Glomerular visceral epithelial cell (primary cell): ENCODE results near the gene INHA.
A peak's percentile ranks its signal among the peaks of the same experiment; 100 is the strongest.

Source experiments
- DNase-seq: peaks from one replicate; pipeline ENCODE4 v3.0.0-alpha.2; 2016; ENCODE audit errors: extremely low spot score

The INHA gene

DNA sequence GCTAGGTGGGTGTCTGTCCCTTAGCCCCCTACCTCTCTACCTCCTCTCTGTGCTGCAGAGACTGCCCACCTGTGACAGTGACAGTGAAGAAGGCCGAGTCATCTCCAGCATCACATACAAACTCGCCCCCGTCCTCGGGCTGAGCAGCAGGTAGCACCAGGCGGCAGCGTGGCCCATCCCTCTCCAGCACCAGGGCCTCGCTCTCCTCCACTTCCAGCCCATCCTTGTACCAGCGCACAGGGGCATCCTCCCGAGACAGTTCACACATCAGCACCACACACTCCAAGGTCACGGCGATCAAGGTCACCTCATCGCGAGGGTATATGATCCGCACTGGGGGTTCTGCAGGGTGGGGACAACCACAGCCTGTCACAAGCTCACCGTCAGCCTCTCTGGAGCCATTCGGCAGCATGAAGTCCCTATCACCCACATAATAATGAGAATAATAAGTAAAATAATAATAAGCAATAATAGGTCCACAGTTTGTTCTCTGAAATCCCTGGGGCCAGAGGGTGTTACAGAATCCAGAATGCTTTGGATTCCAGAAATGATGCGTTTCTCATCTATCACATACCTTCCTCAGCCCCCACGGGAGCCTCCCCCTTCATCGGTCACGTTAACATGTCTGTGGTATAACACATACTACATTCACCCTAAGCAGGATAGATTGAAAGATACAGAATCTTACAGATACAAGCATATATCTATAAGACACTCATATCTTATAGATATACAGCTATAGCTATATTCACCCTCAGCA is 12.8 kb upstream of the INHA start:
- DNase-seq, result no peak

DNA sequence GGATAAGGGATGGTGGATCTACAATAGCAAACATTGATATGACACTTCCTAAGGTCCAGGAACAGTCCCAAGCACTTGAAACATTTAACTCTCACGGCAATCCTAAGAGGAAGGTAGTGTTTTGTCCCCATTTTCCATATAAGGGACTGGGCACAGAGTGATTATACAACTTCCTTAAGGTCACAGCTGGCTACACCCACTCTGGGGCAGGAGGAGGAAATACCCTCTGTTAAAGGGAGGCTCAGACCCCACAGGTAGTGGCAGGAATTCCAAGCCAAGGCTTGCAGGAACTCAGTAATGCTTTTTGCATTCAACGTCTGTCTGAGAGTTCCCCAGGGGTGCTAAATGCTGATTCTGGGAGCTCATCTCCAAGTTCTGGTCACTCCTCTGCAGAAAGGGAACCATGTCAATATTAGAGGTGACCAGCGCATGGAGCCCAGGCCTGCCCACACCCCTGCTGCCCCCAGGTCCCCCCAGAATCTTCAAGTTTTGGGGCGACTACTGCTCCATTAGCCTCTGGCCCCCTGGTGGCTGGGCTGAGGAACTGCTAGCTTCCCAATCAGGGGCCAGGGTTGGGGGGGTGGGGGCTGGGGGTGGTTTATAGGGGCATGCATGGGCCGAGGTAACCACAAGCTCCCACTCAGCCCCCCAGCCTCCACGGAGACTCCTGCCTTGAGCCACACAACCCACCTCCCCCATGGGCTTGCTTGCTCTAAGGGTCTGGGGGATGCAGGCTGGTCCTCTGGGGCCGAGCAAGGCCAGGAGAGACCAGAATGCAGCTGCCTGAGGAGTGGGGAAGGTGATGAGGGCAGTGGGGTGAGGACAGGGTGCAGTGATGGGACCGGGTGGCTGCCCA is 11.8 kb upstream of the INHA start:
- DNase-seq, result peak; percentile 45

DNA sequence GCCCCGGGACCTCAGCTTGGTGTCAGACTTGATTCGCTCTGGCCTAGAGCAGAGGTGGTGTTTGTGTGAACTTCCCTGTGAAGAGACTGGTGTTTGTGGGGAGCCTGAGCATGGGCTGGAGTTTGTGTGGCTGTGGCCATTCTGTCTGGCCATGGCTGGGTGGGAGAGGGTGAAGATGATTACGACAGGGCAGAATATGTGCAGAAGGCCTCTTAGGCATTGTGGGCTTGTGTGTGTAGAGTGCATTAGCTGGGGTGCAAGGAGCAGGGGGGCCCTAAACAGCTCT is 11.3 kb upstream of the INHA start:
- no peak for DNase-seq

DNA sequence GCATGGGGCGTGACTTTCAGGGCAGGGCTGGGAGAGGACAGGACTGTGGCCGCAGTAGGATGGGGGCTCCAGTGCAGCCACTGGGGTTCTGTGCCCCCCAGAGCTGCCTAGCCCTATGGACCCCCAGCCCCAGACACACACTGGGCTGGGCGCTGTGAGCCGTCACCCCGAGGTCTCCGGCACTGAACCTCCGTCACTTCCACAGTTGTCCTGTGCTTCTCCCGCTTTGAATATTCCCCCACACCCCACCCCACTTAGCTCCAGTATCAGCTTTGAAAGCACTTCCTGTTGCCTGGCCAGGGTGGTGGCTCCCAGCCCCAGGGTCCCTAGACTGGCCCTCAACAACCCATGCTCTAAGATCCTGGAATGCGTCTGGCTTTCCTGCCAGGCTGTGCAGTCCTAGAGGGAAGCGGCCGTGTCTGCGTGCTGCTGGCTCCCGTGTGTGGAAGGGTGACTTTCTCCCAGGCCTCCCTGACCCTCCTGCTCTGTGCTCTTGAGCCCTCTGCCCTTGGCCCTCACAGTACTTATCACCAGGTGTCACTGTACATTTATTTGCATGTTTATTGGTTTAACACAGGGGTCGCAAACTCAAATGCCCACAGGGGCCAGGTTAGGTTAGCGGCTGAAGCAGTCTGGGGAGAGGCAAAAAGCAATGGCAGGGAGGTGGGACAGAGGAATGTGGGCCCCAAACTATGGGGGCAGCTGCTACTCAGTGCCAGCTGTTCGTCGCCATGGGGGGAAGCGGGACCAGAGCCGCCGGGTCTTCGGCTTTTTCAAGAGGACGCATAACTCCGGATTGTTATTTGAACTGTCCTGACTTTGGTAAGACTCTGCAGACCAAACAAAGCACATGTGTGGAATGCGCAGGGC is 10.7 kb upstream of the INHA start:
- no peak for DNase-seq

DNA sequence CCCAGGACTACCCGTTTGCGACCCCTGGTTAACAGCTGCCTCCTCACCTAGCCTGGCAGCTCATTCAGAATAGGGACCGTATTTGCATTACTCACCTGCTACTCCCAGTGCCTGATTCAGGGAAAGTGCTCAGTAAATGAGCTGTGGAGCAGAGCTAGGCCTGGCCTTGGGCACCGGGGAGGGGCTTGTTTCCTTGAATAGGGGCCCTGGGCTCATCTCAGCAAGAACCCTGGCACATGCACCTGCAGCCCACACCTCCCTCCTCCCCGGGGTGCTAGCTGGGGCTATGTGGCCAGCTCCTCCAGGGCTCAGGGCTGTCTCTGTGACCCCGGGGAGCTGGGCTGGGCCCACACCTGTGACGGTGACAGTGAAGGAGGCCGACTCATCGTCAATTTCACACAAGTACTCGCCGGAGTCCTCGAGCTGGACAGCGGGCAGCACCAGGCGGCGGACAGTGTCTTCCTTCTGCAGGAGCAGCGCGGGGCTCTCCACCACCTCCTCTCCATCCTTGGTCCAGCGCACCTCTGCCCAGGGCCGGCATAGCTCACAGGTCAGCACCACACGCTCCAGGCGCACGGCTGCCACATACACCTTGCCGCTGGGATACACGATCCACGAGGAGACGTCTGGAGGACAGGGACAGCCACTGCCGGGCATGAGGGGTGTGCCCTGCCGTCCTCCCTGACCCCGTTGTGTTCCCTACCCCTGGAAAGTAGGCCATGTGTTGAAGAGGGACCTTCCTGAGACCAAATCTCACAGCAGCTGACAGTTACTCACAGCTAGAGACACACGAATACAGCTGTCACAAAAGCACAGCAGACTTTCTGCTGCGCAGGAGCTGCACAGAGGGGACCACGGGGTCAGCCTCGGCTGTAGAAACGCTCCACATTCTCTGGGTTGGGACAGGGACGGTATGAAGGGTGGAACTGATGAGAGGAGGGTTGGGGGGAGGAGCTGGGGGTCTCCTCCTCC is 9.8 kb upstream of the INHA start:
- no peak for DNase-seq

DNA sequence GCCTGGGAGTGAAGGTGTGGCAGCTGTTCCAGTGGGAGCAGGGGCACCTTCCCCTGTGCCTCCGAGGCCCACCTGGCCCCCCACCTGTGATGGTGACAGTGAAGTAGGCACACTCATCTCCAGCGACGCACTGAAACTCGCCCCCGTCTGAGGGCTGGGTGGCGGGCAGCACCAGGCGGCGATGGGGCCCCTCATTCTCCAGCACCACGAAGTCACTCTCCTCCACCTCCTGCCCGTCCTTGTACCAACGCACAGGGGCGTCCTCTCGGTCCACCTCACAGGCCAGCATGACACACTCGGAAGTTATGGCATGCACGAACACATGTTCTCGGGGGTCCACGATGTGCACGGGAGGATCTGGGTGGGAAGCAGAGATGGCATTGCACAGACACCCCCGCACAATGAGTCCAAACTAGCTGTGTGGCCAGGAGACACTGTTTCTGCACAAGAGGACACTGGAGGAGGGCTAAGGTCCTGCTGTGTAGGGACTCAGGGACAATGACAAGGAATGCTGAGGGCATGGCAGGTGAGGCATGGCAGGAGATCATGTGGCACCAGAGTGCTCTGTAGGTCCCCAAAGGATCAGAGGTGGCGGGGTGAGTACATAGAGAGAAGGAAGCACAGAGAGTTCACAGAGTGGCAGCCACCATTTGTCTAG is 8.7 kb upstream of the INHA start:
- no peak for DNase-seq

DNA sequence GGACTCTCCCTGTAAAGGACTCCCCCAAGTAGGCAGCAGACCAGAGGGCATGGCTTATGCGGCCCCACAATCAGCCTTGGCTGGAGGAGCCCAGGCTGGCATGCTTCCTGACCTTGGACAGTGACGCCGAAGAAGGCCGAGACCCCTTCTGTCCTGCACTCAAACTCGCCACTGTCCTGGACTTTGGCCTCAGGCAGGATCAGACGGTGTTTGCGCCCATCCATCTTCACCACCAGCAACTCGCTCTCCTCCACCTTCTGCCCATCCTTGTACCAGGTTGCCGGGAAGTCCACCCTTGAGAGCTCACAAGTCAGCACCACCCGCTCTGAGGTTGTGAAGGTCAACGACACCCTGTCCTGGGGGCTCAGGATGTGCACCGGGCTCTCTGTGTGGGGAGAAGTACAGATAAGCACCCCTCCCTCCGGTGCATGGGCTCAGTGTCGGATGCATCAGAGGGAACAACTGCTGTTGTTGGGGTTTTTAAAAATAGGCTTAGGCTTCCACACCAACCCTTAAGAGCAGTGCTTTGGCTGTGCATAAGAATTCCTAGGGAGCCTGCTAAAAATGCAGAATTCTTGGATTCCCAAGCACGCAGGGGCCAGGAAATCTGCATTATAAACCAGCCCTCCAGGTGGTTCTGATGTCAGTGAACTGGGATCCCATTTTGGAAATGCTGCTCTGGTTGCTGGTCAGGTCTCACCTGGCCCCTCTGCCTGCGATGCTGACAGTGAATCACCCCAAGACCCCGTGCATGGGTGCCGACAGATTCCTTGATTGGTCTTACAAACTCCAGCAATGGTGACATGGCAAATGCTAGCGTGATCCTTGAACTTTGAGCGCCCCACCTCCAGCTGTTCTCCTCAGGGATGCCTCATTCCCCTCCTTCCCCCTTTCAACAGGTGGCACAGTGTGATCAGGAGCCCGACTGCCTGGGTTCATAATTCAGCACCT is 6.7 kb upstream of the INHA start:
- no peak for DNase-seq

DNA sequence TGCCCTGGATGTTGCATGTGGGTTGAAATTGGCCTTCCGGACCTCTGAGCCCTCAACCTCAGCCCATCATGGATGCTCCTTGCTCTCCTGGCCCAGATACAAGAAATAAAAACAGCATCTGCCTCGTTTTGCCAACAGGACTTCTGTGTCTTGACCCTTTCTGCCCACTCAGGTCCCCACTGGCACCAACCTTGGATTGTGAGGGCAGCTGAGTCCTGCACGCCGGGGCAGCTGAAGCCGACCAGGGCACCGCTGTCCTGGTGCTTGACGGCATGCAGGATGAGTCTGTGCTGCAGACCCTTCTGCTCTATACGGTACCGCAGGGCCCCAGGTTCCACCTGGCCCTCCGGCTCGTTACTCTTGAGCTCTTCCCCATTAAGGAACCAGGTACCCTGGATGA is 5.5 kb upstream of the INHA start:
- DNase-seq, result no peak

DNA sequence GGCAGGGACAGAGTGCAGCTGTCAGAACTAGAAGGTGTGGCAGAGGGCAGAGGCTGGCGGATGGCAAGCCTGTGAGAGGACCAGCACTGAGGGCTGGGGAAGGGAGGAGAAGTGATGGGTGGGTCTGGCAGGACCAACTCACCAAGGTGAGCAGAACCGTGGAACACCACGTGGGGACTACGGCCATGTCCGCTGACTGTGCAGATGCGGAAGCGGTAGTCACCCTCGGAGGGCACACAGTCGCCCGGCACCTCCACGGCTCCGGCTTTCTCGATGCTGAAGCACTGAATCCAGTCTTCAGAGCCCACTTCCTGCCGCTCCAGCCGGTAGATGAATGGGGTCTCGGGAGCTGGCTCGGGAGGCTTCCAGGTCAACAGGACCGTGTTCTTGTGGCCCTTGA is 5.0 kb upstream of the INHA start:
- DNase-seq, result no peak

DNA sequence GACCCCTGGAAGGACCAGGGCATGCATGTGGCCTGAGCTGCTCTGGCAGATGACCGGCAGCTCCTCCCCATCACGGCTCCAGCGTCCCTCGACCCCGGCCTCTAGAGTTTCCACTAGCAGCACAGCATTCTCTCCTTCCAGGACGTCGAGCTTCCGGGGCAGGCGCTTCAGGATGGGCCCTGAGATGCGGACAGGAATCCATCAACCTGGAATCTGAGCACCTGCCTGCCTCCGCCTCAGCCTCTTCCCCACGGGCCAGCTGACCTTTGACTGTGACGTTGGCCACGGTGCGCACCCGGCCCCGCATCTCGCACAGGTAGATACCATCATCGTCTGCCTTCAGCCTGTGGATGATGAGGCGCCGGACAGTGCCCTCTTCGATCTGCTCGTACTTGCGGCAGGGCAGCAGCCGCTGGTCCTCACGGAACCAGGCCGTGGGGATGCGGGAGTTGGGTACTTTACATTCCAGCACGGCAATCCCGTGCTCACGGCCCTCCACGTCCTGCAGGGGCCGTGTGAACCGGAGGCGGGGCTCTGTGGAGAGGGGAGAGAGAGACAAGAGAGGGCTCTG is 4.2 kb upstream of the INHA start:
- no peak for DNase-seq

DNA sequence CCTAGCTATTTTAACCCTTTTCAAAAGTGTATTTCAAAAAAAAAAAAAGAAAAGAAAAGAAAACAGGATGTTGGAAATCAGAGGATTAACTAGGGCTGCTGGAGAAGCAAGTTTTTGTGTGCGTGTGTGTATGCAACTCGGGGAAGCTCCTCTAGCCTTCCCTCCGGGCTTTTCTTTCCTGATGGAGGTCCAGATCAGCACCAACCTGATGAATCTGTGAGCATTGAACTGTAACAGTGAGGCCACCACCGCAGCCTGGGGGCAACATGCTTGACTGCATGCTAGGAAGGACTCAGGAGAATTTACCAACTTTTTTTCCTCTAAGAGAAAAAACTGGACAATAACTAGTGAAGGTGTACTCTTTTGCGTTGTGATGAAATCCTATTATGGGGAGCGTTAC is 3.1 kb upstream of the INHA start:
- peak; percentile 82 for DNase-seq

DNA sequence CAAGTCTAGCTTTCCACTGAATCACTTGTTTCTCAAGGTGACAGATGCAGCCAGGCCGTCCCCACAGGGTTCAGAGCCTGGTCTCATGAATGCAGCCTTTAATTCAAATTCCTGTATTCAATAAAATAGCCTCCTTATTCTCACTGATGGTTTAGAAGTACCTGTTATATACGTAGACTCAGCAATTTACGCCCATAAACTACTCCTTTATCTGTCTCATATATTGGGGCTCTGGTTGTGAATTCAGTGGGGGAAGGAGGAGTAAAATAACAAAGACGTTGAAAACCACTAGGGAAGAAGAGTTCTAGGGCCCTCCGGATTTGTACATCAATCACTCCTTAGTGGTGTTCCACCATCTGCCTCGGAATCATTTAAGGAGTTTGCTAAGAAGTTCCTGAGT is 2.5 kb upstream of the INHA start:
- DNase-seq, result no peak

DNA sequence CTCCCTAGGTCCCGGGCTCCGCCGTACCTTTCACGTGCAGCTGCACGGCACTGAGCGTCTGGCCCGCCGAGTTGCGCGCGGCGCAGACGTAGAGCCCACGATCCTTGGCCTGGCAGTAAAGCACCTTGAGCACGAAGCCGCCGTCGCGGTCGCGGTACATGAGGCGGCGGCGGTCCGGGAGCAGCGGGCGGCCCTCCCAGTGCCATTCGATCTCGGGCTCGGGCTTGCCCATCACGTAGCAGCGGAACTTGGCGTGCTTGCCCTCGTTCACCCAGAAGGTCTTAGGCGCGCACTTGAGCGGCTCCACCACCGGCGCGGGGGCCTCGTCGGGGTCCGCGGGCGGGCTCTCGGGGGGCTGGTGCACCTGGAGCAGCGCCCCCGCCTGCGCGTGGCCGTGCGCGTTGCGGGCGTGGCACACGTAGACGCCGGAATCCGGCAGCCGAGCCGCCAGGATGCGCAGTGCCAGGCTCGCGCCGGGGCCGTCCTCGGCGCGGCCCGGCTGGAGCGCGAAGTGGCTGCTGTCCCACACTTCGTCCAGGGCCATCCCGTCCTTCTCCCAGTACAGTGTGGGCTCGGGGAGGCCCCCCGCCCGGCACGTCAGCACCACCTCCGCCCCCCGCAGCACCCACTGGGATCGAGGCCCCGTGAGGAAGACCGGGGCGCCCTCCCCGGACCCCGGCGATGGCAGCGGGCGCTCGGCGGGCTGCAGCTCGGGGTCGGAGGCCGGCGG is 1.8 kb upstream of the INHA start:
- DNase-seq, result peak; percentile 45

DNA sequence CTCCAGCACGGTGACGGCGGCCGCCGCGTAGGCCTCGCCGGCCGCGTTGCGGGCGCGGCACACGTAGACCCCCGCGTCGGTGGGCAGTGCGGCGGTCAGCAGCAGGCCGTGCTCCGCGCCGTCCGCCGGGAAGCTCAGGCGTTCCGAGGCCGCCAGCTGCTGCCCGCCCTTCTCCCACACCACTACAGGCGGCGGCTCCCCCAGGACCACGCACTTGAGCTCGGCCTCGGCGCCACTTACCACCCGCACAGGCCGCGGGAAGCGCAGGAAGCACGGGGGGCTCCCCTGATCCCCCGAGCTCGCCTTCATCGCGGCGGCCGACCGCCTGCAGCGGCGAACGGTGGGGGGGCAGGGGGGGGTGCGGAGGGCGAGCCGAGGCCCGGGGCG is 1.2 kb upstream of the INHA start:
- DNase-seq, result peak; percentile 21

DNA sequence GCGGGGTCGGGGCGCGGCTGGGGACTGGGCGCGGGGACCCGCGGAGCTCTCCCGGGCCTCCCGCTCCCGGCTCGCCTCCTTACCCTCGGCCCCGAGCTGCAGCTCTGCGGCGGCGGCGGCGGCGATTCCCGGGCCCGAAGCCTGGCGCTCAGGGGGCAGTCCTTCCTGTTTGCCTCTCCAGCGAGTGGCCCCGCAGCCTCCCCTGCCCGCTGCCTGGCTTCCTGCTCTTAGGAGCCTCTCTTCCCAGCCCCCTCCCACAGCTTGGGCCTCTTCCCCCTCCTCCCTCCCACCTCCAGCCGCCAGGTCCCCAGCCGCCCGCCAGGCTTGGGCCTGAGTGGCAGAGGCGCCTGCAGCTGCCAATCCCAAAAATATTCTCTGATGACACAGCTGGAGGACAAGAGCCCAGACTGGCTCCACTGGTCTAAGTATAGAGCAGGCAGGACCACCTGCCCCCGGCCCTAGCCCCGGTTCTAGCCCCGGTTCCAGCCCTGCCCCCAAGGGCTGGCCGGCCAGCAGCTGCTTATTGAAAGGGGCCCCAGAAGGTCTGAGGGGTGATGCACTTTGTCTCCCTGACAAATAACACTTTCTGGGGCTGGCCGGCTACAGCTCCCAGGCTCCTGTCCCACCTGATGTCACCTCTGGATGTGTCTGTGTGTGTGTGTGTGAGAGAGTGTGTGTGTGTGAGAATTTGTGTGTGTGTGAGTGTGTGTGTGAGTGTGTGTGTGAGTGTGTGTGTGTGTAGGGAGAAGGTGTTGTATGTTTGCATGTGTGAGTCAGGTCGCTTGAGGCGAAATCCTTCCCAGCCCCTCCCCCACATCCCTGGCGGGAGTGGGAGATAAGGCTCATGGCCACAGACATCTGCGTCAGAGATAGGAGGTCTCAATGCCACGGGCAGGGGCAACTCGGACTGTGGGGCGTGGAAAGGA is 536 bp upstream of the INHA start, which contains the start of gene OBSL1:
Gene OBSL1, minus strand, starts transcription at position 229 of the 926 bp plus-strand sequence. CDS start 307 bp downstream, outside the sequence.
- peak; percentile 83 for DNase-seq

DNA sequence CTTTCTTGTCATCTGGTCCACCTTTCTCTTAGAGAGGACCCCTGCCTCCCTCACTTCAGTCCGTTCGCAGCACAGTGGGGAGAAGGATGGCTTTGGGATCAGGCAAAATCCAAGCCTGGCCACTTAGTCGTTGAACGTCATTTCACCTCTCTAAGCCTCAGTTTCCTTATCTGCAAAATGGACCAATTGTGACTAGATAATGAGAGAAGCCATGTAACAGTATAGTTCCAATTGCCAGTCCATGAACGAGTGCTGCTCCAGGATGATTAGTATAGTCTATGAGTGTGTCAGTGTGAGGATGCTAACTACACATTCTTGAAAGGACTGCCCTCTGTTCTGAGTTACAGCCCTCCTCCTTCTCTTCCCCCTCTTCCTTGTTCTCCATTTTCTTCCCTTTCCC is 1.1 kb downstream of the INHA start:
- no peak for DNase-seq
